CD4-positive, alpha-beta T cell treated with Interleukin-1 beta for 1 hour (primary cell): ENCODE results near the gene ERC1.
"Not testable (repeated sequence)": the region's sequence is repeated elsewhere in the genome, so short reads cannot be mapped to it uniquely, and the experiment has no call there.

Source experiments
- DNase-seq, 2 donors: peaks; one replicate each; pipeline ENCODE4 v3.0.0-alpha.2; 2020 to 2022

ERC1 gene

DNA sequence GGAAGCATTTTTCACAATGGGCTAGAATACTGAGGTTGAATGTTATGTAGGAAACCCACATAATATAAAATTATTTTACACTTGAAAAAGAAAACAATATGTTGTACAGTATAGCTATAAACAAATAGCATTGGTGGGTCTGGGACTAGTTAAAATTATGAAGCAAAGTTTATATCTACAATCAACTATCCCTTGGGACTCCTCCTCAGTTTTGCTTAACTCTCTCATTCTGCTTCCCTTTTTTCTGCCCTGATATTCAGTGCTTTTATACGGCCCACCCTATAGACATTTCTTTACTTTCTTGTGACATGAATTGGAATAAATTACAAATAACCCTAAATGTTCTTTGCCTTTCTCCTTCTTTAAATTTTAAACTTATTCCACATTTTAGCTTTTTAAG, 302.9 kb downstream of the ERC1 start:
- DNase-seq: no peak

DNA sequence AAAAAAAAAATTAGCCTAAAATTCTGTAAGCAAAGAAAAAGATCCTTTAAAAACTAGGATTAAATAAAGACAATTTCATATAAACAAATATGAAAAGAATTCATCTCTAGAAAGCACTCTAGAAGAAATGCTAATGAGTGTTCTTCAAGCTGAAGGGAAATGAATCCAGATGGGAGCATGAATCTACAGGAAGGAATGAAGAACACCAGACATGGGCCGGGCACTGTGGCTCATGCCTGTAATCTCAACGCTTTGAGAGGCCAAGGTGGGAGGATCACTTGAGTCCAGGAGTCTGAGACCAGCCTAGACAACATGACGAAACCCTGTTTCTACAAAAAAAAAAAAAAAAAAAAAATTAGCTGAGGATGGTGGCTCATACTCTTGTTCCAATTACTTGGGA, 306.2 kb downstream of the ERC1 start:
- DNase-seq: no peak

DNA sequence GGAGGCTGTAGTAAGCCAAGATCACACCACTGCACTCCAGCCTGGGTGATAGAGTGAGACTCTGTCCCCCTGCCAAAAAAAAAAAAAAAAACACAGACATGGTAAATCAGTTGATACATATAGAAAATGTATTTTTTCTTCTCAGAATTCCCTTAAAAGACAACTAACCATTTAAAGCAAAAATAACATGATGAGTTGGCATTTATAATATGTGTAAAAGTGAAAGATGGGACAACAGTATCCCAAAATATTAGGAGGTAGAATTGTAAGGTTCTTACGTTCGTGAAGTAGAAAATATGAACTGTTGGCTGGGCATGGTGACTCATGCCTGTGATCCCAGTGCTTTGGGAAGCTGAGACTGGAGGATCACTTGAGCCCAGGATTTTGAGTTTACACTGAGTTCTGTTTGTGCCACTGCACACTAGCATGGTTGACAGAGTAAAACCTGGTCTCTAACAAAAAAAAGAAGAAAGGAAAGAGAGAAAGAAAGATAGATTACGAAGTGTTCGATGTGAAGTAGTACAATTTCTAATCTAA, 306.7 kb downstream of the ERC1 start:
- no peak for DNase-seq

DNA sequence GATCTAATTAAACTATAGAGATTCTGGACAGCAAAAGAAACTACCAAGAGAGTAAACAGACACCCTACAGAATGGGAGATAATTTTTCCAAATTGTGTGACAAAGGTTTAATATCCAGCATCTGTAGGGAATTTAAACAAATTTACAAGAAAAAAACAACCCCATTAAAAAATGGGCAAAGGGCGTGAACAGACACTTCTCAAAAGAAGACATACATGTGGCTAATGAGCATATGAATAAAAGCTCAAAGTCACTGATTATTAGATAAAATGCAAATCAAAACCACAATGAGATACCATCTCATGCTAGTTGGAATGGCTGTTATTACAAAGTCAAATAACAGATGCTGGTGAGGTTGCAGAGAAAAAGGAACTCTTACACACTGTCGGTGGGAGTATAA, 309.4 kb downstream of the ERC1 start:
- DNase-seq: no peak

DNA sequence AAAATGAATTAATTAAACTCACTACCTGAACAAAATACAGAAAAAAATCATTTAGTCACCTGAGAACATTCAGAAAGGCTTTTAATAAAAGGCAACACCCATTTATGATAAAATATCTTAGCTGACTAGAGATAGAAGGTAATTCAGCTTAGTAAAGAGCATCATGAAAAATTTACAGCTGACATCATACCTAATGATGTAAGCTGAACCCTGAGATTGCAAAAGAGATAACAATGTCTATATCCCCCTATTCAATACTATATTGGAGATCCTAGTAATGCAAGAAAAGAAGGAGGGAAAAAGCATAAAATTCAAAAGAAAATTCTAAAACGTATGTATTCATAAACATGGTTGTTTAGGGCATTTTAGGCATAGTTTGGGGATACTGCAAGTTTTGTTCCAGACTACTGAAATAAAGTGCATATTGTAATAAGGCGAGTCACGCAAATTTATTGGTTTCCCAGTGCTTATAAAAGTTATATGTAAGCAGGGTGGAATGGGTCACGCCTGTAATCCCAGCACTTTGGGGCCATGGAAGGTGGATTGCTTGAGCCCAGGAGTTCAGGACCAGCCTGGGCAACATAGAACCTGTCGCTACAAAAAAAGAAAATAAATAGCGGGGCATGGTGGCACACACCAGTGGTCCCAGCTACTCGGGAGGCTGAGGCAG, 311.3 kb downstream of the ERC1 start:
- DNase-seq: no peak

DNA sequence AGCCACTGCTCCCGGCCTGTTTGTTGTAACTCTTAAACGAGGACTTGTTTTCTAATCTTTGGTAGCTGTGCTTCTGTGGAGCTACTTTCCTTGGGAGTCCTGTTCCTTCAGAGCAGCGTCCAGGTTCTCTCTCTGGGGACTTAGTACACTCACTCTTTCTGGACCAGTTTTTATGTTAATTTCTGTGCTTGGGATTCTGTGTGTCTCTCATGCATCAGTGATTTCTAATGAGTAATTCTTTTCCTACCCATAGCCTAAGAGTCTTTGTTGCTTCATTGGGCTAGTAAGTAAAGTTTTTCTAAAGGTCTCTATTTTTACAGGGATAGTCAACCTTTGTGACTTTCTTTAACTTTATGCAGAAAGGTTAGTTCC, 314.0 kb downstream of the ERC1 start:
- no peak for DNase-seq

DNA sequence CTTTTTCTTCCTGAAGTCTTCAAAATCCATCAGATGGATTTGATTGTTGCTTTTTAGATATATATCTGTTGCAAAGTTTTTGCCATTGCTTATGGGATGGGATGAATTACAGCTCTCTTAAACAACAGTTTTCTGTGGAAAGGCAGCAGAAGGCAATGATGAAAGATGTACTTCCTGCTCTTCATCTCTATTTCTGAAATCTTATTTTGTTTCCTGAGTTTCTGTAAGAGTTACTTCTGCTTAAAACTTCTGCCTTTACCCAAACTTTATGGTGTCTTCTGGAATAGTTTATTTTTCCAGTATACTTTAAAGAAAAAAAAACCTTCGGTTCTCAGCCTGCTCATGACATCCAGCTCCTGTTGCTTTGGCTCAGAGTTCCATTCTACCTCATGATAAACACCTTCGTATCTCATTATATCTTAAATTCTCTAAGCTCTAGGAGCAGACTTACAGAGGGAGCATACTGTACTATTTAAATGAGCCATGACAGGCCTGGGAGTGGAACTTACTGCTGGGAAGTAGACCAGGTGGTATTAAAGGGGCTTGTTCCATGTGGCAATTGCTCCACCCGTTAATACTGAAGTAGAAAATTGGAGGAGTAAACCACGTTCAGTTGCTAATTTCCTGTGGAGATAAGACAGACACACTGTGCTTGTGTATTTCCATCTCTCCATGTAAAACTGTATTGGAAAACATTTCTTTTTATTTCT, 314.9 kb downstream of the ERC1 start:
- no peak for DNase-seq

DNA sequence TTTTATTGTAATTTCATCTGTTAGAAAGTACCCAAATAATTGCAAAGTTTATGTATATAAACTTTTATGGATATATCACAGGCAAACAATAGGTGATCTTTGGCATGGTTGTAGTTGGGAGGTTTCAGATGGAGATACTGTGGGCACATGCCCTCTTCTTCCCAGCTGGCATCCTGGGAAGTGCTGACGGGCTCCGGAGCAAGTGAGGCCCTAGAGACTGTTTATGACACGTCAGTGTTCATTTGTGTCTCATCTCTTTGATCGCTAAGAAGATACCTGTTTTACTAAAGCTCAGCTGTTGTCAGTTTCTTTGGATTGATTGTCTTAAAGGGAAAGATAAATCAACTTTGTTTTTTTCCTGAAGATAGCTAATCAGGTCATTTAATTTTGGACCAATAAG, 315.8 kb downstream of the ERC1 start:
- DNase-seq: no peak

DNA sequence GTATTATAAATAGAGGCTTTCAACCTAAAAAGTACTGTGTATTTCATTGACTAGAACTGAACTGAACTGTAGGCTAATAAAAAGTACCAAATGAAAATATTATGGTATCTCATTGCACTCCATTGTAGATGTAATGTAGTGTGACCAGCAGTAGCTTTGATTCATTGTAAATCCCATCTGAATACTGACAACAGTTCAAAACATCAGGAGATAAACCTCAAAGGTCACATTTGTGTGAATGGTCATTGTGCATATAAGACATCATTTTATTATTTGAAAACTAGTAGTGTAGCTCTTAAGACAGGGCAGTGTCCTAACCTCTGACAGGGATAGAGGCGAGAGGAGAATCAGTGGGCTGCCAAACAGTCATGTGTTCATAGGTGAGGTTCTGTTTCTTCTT, 316.8 kb downstream of the ERC1 start:
- DNase-seq: no peak

DNA sequence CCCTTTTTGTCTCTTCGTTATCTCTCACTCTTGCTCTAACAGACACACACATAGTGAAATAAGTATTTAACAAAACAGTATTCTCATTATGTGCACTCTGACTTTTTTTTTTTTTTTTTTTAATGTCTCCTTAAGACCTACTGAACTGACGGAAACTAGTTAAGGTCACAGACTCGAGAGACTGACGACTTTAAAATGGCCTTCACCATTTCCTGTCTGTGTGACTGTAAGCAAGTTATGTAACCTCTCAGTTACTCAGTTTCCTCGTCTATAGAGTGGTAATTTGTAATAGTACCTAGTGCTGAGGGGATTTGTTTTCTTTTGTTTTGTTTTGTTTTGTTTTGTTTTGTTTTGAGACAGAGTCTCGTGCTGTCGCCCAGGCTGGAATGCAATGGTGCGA, 318.6 kb downstream of the ERC1 start:
- DNase-seq: no peak

DNA sequence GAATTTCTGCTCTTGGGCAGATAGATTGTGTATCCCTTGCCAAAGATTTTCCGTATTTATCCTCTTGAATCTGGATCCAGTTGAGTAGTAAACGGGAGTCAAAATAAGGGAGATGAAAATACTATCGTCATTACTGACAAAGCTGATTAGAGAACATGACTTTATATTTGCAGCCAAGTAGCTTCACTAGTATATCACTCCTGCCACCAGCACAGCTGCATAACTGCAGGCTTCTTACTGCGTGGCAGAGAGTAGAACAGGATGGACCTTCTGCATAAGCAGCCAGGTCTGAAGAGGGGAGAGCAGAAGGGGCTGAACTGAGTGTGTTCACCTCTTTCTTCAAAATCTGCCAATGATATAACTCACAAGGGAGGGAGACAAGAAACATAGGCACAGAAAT, 319.6 kb downstream of the ERC1 start:
- no peak for DNase-seq

DNA sequence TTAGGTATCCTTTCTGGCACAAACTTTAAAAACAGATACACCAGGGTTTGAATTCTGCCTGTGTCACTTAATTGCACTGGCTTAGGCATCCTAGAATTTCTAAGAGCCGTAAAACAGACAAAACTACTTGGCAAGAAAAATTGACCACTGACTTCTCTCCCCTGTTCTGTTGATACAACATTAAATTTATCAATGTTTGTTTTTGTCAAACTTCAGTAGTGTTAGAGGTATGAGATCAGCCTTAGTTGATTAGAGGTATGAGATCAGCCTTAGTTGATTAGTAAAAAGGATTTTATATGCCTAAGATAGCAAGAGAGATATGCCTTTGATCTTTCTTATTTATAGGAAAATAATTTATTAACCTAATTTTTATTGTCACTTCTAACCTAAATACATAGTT, 320.1 kb downstream of the ERC1 start:
- no peak for DNase-seq

DNA sequence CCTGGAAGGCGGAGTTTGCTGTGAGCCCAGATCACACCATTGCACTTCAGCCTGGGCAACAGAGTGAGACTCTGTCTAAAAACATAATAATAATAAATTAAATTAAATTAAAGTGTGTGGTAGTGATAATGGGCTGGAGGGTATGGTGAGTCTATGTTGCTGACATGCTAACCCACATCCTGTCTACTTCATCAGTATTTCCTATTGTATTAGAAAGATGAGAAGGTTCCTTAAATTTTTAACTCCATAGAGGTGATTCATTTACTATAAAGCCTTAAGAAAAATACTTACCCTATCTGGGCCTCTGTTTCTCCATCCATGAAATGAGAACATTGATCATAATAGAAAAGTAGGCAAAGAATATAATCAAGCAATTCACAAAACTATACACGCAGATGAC, 322.9 kb downstream of the ERC1 start:
- no peak for DNase-seq

DNA sequence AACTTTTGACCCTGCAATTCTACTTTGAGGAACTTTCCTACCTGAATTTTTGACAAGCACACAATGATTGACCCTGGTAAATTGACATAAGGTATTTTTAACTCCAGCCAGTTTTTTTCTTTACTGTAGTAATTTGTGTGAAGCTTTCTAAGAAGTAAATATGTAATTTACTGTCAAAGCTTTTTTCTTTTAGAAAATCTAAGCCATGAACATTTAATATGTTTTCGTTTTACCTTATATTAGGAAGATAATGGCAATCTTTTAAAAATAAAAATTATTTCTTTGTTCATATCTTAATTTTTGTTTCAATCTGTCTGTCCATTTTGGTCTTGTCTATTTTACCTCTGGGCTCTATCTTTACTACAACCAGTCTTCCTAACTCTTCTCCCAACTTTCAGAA, 323.5 kb downstream of the ERC1 start:
- DNase-seq: no peak

DNA sequence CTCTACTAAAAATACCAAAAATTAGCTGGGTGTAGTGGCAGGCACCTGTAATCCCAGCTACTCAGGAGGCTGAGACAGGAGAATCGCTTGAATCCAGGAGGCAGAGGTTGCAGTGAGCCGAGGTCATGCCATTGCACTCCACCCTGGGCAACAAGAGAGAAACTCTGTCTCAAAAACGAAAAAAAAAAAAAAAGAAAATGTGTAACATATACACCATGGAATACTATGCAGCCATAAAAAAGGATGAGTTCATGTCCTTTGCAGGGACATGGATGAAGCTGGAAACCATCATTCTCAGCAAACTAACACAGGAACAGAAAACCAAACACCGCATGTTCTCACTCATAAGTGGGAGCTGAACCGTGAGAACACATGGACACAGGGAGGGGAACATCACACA, 326.0 kb downstream of the ERC1 start:
- DNase-seq: not testable (repeated sequence)

DNA sequence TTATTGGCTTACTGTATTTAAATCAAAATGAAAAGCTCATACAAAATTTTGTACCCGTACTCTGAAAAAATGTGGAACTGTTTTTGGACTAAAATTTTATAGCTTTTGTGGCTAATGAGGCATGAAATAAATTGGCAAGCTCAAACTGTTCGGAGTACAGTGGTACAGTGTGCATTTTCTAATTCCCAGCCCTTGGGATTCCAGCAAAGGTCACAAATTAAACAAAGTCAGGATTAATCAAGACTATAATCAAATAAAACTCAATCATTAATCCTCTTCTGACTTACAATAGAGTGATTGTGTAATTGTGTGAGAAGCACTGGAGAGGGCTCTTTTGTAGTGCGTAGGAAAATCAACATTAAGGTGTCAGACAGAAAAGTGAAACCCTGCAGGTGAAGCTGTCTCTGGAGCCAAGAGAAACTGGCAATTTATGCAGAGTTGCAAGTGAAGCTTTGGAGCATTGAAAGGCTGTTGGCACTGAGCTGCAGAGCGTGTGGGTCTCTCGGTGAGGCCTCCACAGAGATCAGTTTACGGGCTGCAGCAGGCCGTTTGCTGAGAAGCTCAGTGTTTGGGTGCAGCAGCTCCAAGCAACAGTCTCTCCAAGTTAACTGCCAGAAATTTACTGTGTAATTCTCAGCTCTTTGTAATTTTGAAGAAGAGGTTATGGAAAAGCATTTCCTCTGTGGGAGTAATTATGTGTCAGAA, 327.5 kb downstream of the ERC1 start:
- no peak for DNase-seq

DNA sequence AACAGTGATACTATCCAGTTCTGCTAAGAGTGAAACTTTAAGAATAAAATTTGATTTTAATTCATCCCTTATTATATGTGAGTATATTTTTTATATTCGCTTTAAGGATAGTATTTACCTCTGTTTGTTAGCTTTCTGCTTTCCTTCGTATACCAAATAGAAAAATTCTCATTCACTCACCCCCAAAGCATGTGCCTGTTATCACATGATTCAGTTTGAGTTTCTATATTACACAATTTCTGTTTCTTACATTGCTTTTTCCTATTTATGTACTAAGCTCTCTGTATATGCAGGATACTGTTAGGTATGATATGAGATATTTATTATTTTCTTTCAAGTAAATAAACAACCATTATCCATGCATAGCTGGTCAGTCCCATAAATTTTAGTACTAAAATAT, 328.2 kb downstream of the ERC1 start:
- no peak for DNase-seq

DNA sequence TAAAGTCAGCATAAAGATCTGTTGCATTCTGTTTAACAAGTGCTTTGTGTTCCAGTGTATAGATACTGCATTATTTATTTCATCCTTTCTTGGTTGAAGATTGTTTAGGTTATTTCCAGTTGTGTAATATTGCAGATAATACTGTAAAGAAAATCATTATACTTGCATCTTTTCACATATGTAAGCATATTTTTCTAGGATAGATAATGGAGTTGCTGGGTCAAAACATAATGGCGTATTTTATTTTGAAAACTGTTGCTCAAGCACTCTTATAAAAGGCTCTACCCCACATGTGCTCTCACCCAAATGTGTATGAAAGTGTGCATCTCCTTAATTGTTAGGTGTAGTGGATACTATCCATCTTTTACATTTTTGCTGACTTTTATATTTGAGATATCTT, 329.0 kb downstream of the ERC1 start:
- no peak for DNase-seq

DNA sequence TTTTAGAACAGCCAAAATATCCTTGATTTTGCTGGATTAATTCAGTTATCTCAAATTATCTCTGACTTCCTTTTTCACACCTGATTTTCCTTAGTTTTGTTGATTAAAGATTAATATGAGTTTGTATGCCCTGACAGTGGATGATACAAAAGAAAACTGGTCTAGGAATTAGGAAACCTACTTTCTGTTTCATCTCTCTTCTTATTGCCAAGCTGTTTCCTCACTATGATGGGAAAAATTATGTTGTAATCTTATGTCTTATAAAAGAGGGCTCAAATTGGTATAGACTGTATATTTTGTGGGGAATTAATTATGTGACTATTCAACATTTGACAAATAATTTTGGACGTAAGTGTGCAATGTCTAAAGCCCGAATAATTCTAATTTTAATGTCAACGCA, 331.8 kb downstream of the ERC1 start:
- no peak for DNase-seq

DNA sequence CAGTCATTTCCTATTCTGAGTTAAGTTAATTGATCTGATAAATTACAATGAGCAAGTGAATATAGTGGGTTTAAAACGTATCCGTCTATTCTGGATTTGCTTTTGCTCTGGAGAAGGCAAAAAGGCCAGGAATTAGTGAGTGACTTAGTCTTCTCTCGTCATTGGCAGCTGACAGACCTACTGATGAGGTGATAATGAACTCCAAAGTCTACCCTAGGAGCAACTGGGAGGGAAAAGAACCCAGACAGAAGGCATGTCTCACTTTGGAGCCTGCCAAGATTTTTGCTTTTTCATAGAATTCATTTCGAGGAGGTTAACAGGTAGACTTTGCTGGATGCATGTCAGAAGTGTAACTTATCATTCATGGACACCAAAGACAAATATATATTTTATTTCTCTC, 333.1 kb downstream of the ERC1 start:
- no peak for DNase-seq

DNA sequence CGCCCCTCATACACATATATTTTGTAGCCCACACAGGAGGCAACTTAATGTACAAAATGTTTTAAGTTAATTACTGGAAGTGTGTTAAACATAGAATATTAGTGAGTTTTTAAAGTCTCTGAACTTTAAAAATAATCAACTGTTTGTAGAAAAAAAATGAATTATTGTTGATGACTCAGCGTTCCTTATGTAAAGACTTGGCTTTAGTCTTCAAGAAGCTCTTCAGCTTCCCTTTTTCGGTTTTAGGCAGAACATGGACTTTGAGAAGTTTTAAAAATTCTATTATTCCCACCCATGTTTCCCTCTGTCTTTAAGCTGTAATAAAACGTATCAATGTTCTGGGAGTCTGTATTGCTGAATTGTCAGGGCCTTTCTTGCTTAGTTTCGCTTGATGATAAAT, 333.9 kb downstream of the ERC1 start:
- DNase-seq: no peak

DNA sequence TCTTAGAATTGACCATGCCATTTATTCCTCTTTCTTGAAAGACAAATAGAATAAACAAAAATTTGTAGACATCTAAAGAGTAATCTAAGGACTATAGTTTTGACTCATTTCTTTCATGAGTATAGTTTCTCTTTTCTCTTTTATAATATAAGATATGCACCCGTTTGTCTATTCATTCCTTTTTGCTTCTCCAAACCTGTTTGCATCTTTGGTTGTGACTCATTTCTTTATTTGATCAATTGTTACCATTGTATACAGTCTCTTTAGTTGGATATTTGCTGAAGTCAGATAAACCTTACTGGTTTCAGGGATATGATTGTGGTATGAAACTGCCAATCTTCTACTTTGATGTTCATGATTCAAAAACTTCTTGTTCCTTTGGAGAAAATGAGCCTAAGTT, 334.6 kb downstream of the ERC1 start:
- DNase-seq: no peak

DNA sequence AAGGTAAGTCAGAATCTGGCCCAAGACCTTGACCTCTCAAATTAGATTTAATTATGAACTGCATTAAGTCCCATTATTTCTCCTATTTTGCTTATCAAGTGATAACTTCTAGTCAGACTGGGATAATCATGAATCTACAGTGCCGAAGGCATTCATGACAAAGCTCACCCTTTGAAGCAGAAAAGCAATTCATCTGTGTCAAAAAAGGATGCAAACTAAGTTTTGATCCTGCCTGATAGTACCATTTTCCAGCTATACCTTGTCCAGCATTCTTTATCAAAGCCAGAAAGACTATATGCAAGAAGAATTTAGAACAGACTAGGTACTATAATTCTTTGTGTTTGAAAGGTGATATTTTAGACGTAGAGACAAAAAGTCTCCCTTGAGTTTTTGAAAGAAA, 335.2 kb downstream of the ERC1 start:
- DNase-seq: no peak

DNA sequence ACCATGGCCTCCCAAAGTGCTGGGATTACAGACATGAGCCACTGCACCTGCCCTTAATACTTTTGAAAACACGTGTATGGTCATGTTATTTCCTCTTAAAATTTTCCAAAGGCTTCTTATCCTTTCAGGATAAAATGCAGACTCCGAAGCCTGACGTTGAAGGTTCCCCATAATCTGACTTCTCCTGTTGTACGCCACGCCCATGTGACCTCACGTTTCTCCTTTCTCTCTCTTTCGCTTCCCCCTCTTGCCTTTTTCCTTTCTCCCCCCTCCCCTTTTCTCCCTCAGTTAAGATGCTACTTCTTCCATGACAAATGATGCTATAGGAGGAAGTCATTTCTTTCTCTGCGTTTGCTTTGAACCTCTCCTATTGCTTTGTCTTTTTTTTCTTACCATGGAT, 337.4 kb downstream of the ERC1 start:
- DNase-seq: peak in 1 of 2 donors; percentile 47
